Measurements from ENCODE around the gene RBM46. TPM values are rescaled to one million over a fixed set of nuclear protein-coding genes. Genes with fewer than 3 reads are reported as not detected.

The RBM46 gene
- total and polyA plus RNA-seq, 10 of the 15 experiments (the other 5 are each of a cell fraction or from before 2014, with no cell fraction given) = not detected

GRCh38 chr4:154741922-154742850, 38.9 kb upstream of the RBM46 start:
- Histone ChIP-seq H3K27me3 (replicated peaks in 1 of 2; ENCODE audit: control insufficient read depth in 2 of 2, insufficient read depth in 2 of 2, low read length in 1 of 2) (peaks cover 9 to 12% of the 10 kb centered on the region in 2 experiments), H3K27ac (ENCODE audit: control insufficient read depth, insufficient read depth) (no peak overlapping the region), H3K9me3 (replicated peaks; ENCODE audit: control insufficient read depth, insufficient read depth, low read length) (no peaks in the 10 kb centered on the region), H4K20me1 (ENCODE audit: control insufficient read depth, insufficient read depth) (no peaks in the 10 kb centered on the region), H3K9ac (ENCODE audit: control insufficient read depth, insufficient read depth, low read length) (no peak overlapping the region), H3K4me2 (ENCODE audit: control insufficient read depth, insufficient read depth) (no peak overlapping the region), H3K36me3 (ENCODE audit: control insufficient read depth in 2 of 2, insufficient read depth in 2 of 2, low read length in 1 of 2) (no peaks in the 10 kb centered on the region), H3K4me1 (ENCODE audit: control insufficient read depth, insufficient read depth, low read length) (no peaks in the 10 kb centered on the region), H2AFZ (ENCODE audit: control insufficient read depth, low read depth, low read length) (no peak overlapping the region), H3K4me3 (no peak overlapping the region), H3K79me2 (ENCODE audit: control insufficient read depth, insufficient read depth, low read length) (no peaks in the 10 kb centered on the region)
- DNase-seq (ENCODE audit: low read depth, low spot score) = no peak
- intact Hi-C loops (cut with micrococcal nuclease; ENCODE audit: unreplicated experiment) (no loop called here), in situ Hi-C loops (cut with MboI) (no loop called here)
- 21% methylated on average over 49 of the region's 49 CpGs for WGBS (ENCODE audit: insufficient coverage, insufficient replicate concordance, low lambda C conversion rate, missing lambda C conversion rate)
- no peak for TF ChIP-seq HCFC1 (IDR thresholded peaks at IDR 0.05; ENCODE audit: low read length)
- no peak for TF ChIP-seq FOS (IDR thresholded peaks at IDR 0.05; ENCODE audit: borderline replicate concordance, extremely low read depth, insufficient read length)
- no peak for TF ChIP-seq YBX1 (IDR thresholded peaks at IDR 0.05)
- TF ChIP-seq SMAD1 (IDR thresholded peaks at IDR 0.05; ENCODE audit: low read depth, partially characterized antibody) = no peak
- no peak for TF ChIP-seq ZBTB40 (IDR thresholded peaks at IDR 0.05; ENCODE audit: borderline replicate concordance)
- TF ChIP-seq, protein P1, sequence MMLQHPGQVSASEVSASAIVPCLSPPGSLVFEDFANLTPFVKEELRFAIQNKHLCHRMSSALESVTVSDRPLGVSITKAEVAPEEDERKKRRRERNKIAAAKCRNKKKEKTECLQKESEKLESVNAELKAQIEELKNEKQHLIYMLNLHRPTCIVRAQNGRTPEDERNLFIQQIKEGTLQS (IDR thresholded peaks at IDR 0.05; ENCODE audit: borderline replicate concordance, extremely low read depth, low read depth, low read length) = no peak
- ChIA-PET POLR2A (no interaction called here), CTCF (no interaction called here), RAD21 (ENCODE audit: unreplicated experiment) (no interaction called here), SMC1A (ENCODE audit: uncharacterized antibody, unreplicated experiment) (no interaction called here)
- no TSS peak for BruUV-seq (replicated peaks)
- no peak for FAIRE-seq
- ATAC-seq = no peak
